BLaER1 treated with 17β-estradiol and CSF1 and Interleukin-3, amounts not matched to agents 10 nM and 100 nM (cell line): ENCODE results near the gene ARL9.
A peak's percentile ranks its signal among the peaks of the same experiment; 100 is the strongest.
"Not testable (repeated sequence)": the region's sequence is repeated elsewhere in the genome, so short reads cannot be mapped to it uniquely, and the experiment has no call there.

Experiments
- H3K27ac ChIP-seq, 11 experiments: shearing (Covaris generic); formaldehyde crosslinking; 2 replicates each; pipeline ENCODE4 v1.8.1; 2022
- H3K27me3 ChIP-seq, 11 experiments: shearing (Covaris generic); formaldehyde crosslinking; 2 replicates each; pipeline ENCODE4 v1.8.1; 2022
- H3K36me3 ChIP-seq, 11 experiments: shearing (Covaris generic); formaldehyde crosslinking; 2 replicates each; pipeline ENCODE4 v1.8.1; 2022
- H3K4me1 ChIP-seq, 10 experiments: shearing (Covaris generic); formaldehyde crosslinking; 2 replicates each; pipeline ENCODE4 v1.8.1; 2022
- H3K4me2 ChIP-seq, 11 experiments: shearing (Covaris generic); formaldehyde crosslinking; 2 replicates each; pipeline ENCODE4 v1.8.1; 2022
- H3K4me3 ChIP-seq, 10 experiments: shearing (Covaris generic); formaldehyde crosslinking; 2 replicates each; pipeline ENCODE4 v1.8.1; 2022
- H3K9ac ChIP-seq, 11 experiments: shearing (Covaris generic); formaldehyde crosslinking; 2 replicates each; pipeline ENCODE4 v1.8.1; 2022
- H3K9me3 ChIP-seq, 11 experiments: shearing (Covaris generic); formaldehyde crosslinking; replicated peaks in 1 of 11; 2 replicates each; pipeline ENCODE4 v1.8.1; 2022
- H4K20me1 ChIP-seq, 11 experiments: shearing (Covaris generic); formaldehyde crosslinking; 2 replicates each; pipeline ENCODE4 v1.8.1; 2022
- Cebpa-rat ChIP-seq, 11 experiments: shearing (Covaris generic); IDR thresholded peaks; 2 replicates each; pipeline ENCODE4 v1.8.1; 2022

ARL9 gene

GRCh38 chr4:56505269-56506130, at the start of gene ARL9:
TSS of gene ARL9 (plus strand) at chr4:56505791. CDS start at chr4:56505863, 72 bp downstream.
- peak within 1 kb of the TSS; percentile 55 to 80 (median 74) for H3K9ac ChIP-seq
- TF ChIP-seq Cebpa-rat (IDR thresholded peaks at IDR 0.05), result no peak
- H3K4me1 ChIP-seq, result peaks cover 5 to 27% (median 18%) of the 10 kb centered on the region in 10 experiments; a peak in 18 of 20 replicates
- H3K9me3 ChIP-seq, result no peaks in the 10 kb centered on the region
- peaks cover 22 to 40% (median 35%) of the 10 kb centered on the region in 11 experiments for H3K36me3 ChIP-seq
- peaks cover 0 to 13% (median 0%) of the 10 kb centered on the region in 11 experiments; a peak in 1 of 22 replicates for H4K20me1 ChIP-seq
- peaks cover 16 to 36% (median 26%) of the 10 kb centered on the region in 11 experiments for H3K27me3 ChIP-seq
- peak within 1 kb of the TSS; percentile 79 to 98 (median 89) for H3K4me2 ChIP-seq
- peak within 1 kb of the TSS in 10 of 11 experiments; percentile 18 to 76 (median 68); a peak in 19 of 22 replicates for H3K27ac ChIP-seq
- H3K4me3 ChIP-seq, result peak within 1 kb of the TSS; percentile 61 to 76 (median 64)

GRCh38 chr4:56460085-56460484, 45.5 kb upstream of the ARL9 start:
- Histone ChIP-seq H3K4me2 (no peak overlapping the region), H3K4me1 (peaks cover under 1 to 15% (median 7%) of the 10 kb centered on the region in 10 experiments; a peak in 16 of 20 replicates), H3K36me3 (peaks cover 84 to 93% (median 90%) of the 10 kb centered on the region in 11 experiments), H3K4me3 (no peak overlapping the region), H3K27me3 (no peaks in the 10 kb centered on the region), H3K27ac (no peak overlapping the region), H3K9ac (no peak overlapping the region), H4K20me1 (peaks cover 0 to 71% (median 21%) of the 10 kb centered on the region in 11 experiments; a peak in 12 of 22 replicates), H3K9me3 (no peaks in the 10 kb centered on the region)
- TF ChIP-seq Cebpa-rat (IDR thresholded peaks at IDR 0.05), result no peak

- TF ChIP-seq Cebpa-rat (IDR thresholded peaks at IDR 0.05), result no peak
- H3K36me3 ChIP-seq, result peaks cover 64 to 72% (median 70%) of the 10 kb centered on the region in 11 experiments
- no peaks in the 10 kb centered on the region for H3K27me3 ChIP-seq
- no peak overlapping the region for H3K4me2 ChIP-seq
- H3K9me3 ChIP-seq, result no peaks in the 10 kb centered on the region
- H4K20me1 ChIP-seq, result peaks cover 0 to 59% (median 11%) of the 10 kb centered on the region in 11 experiments; a peak in 11 of 22 replicates
- no peak overlapping the region for H3K9ac ChIP-seq
- peaks cover 16 to 30% (median 21%) of the 10 kb centered on the region in 10 experiments for H3K4me1 ChIP-seq
- H3K27ac ChIP-seq, result no peak overlapping the region
- no peak overlapping the region for H3K4me3 ChIP-seq
Observed at GRCh38 chr4:56462157-56462556, 43.4 kb upstream of the ARL9 start.

- Histone ChIP-seq H3K4me1 (peaks cover 18 to 35% (median 25%) of the 10 kb centered on the region in 10 experiments), H3K27me3 (no peaks in the 10 kb centered on the region), H4K20me1 (peaks cover under 1 to 51% (median 12%) of the 10 kb centered on the region in 11 experiments; a peak in 16 of 22 replicates), H3K9me3 (no peaks in the 10 kb centered on the region), H3K4me2 (no peak overlapping the region), H3K9ac (no peak overlapping the region), H3K27ac (no peak overlapping the region), H3K4me3 (no peak overlapping the region), H3K36me3 (peaks cover 48 to 57% (median 54%) of the 10 kb centered on the region in 11 experiments)
- no peak for TF ChIP-seq Cebpa-rat (IDR thresholded peaks at IDR 0.05)
Observed at GRCh38 chr4:56463711-56464110, 41.9 kb upstream of the ARL9 start.

GRCh38 chr4:56464581-56464980, 41.0 kb upstream of the ARL9 start:
- H3K4me1 ChIP-seq, result peaks cover 27 to 43% (median 34%) of the 10 kb centered on the region in 10 experiments
- H3K9me3 ChIP-seq, result no peaks in the 10 kb centered on the region
- H3K4me2 ChIP-seq, result peak overlapping the region in 9 of 11 experiments; percentile 78 to 97 (median 90); a peak in 11 of 22 replicates
- no peak overlapping the region for H3K4me3 ChIP-seq
- no peak overlapping the region for H3K9ac ChIP-seq
- TF ChIP-seq Cebpa-rat (IDR thresholded peaks at IDR 0.05), result no peak
- no peaks in the 10 kb centered on the region for H3K27me3 ChIP-seq
- H3K36me3 ChIP-seq, result peaks cover 39 to 49% (median 46%) of the 10 kb centered on the region in 11 experiments
- H3K27ac ChIP-seq, result no peak overlapping the region
- H4K20me1 ChIP-seq, result peaks cover 9 to 57% (median 20%) of the 10 kb centered on the region in 11 experiments; a peak in 19 of 22 replicates

- peak overlapping the region; percentile 78 to 97 (median 90) for H3K4me2 ChIP-seq
- peak overlapping the region; percentile 76 to 96 (median 86); a peak in 19 of 20 replicates for H3K4me3 ChIP-seq
- TF ChIP-seq Cebpa-rat (IDR thresholded peaks at IDR 0.05), result no peak
- H3K4me1 ChIP-seq, result peaks cover 36 to 52% (median 43%) of the 10 kb centered on the region in 10 experiments
- H4K20me1 ChIP-seq, result peaks cover 9 to 62% (median 30%) of the 10 kb centered on the region in 11 experiments; a peak in 20 of 22 replicates
- peak overlapping the region in 7 of 11 experiments; percentile 83 to 90 (median 87); a peak in 7 of 22 replicates for H3K27ac ChIP-seq
- no peaks in the 10 kb centered on the region for H3K27me3 ChIP-seq
- H3K36me3 ChIP-seq, result peaks cover 36 to 49% (median 43%) of the 10 kb centered on the region in 11 experiments
- no peaks in the 10 kb centered on the region for H3K9me3 ChIP-seq
- H3K9ac ChIP-seq, result peak overlapping the region; percentile 85 to 93 (median 91); a peak in 19 of 22 replicates
Observed at GRCh38 chr4:56465599-56466295, 39.8 kb upstream of the ARL9 start.

- H3K9ac ChIP-seq, result peak overlapping the region; percentile 85 to 93 (median 91)
- peaks cover 36 to 52% (median 43%) of the 10 kb centered on the region in 10 experiments for H3K4me1 ChIP-seq
- H3K27me3 ChIP-seq, H3K9me3 ChIP-seq: not testable (repeated sequence)
- H3K27ac ChIP-seq, result peak overlapping the region; percentile 68 to 90 (median 84); a peak in 21 of 22 replicates
- H4K20me1 ChIP-seq, result peaks cover 9 to 64% (median 35%) of the 10 kb centered on the region in 11 experiments; a peak in 20 of 22 replicates
- peak overlapping the region; percentile 78 to 97 (median 90) for H3K4me2 ChIP-seq
- peak overlapping the region; percentile 76 to 96 (median 86) for H3K4me3 ChIP-seq
- H3K36me3 ChIP-seq, result peaks cover 35 to 49% (median 43%) of the 10 kb centered on the region in 11 experiments
Observed at GRCh38 chr4:56466296-56466761, 39.3 kb upstream of the ARL9 start.

GRCh38 chr4:56466910-56467283, 38.7 kb upstream of the ARL9 start:
- peak overlapping the region; percentile 76 to 96 (median 86) for H3K4me3 ChIP-seq

More at GRCh38 chr4:56466910-56467283, 38.7 kb upstream of the ARL9 start:
- Histone ChIP-seq H3K36me3 (peaks cover 34 to 49% (median 43%) of the 10 kb centered on the region in 11 experiments), H4K20me1 (peaks cover 9 to 59% (median 39%) of the 10 kb centered on the region in 11 experiments; a peak in 20 of 22 replicates), H3K27ac (peak overlapping the region; percentile 68 to 90 (median 84)), H3K9ac (peak overlapping the region; percentile 85 to 93 (median 91)), H3K27me3 (no peaks in the 10 kb centered on the region), H3K4me1 (peaks cover 36 to 52% (median 43%) of the 10 kb centered on the region in 10 experiments), H3K4me2 (peak overlapping the region; percentile 78 to 97 (median 90)), H3K9me3 (no peaks in the 10 kb centered on the region)
- TF ChIP-seq Cebpa-rat (IDR thresholded peaks at IDR 0.05), result no peak
